ENCODE data around the gene MAP10.

DNA sequence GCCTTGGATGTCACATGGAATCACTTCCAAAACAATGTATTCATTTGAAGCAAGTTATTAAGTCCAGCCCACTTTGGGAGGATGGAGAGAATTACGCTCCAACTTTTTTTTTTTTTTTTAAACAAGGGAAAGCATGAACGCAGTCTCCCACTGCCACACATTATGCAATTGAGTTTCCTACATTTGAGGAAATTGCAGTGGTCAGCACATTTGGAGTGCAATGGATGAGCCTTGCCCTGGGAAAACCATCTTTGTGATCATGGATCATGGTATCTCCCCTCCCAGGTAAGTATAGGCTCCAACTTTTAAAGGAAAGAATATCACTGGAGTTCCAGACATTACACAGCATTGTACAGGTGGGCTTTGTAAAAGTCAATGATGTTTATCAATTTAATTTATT, 26.7 kb downstream of the MAP10 start:
- TF ChIP-seq, protein P1, sequence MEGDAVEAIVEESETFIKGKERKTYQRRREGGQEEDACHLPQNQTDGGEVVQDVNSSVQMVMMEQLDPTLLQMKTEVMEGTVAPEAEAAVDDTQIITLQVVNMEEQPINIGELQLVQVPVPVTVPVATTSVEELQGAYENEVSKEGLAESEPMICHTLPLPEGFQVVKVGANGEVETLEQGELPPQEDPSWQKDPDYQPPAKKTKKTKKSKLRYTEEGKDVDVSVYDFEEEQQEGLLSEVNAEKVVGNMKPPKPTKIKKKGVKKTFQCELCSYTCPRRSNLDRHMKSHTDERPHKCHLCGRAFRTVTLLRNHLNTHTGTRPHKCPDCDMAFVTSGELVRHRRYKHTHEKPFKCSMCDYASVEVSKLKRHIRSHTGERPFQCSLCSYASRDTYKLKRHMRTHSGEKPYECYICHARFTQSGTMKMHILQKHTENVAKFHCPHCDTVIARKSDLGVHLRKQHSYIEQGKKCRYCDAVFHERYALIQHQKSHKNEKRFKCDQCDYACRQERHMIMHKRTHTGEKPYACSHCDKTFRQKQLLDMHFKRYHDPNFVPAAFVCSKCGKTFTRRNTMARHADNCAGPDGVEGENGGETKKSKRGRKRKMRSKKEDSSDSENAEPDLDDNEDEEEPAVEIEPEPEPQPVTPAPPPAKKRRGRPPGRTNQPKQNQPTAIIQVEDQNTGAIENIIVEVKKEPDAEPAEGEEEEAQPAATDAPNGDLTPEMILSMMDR (IDR thresholded peaks at IDR 0.05; ENCODE audit: low read length): no peak
- no peak for TF ChIP-seq EZH2 (optimal IDR thresholded peaks at IDR 0.05; ENCODE audit: low read depth, low read length)
- TF ChIP-seq EZH2phosphoT487 (IDR thresholded peaks at IDR 0.05; ENCODE audit: low read length): no peak
